H1 (cell line): ENCODE data around the gene PRX. TPM values are rescaled to one million over a fixed set of nuclear protein-coding genes. Genes with fewer than 3 reads are reported as not detected.

Experiments
- ASH2L ChIP-seq: fragments of 200-600, 300-600 bp; sonication (generic); IDR thresholded peaks from one replicate; pipeline ENCODE4 v1.7.1; 2017; ENCODE audit warnings: low read length
- BACH1 ChIP-seq: IDR thresholded peaks from 2 replicates; pipeline ENCODE4 v1.6.1; 2012; ENCODE audit warnings: low read length, improper control_type of control experiment
- CHD1 ChIP-seq: IDR thresholded peaks from 2 replicates; pipeline ENCODE4 v1.6.1; 2012; ENCODE audit warnings: low read depth, low read length, improper control_type of control experiment
- CREB1 ChIP-seq: IDR thresholded peaks from 2 replicates; pipeline ENCODE4 v1.6.1; 2012; ENCODE audit warnings: inconsistent platforms
- POLR2A ChIP-seq, 2 experiments: IDR thresholded peaks; 1 replicate in 1 of 2; 2 replicates in 1 of 2; pipeline ENCODE4 v1.6.1; 2011; ENCODE audit warnings: low read depth in 2 of 2, low read length in 2 of 2, mild to moderate bottlenecking in 2 of 2; ENCODE audit errors: control extremely low read depth in 1 of 2
- RBBP5 ChIP-seq: IDR thresholded peaks from 2 replicates; pipeline ENCODE4 v1.7.1; 2012; ENCODE audit warnings: low read depth, mild to moderate bottlenecking, inconsistent platforms, low read length, moderate library complexity, borderline replicate concordance
- RFX5 ChIP-seq: IDR thresholded peaks from 2 replicates; pipeline ENCODE4 v1.6.1; 2011; ENCODE audit warnings: low read depth, low read length, improper control_type of control experiment, borderline replicate concordance
- SAP30 ChIP-seq: fragments of 300-600 bp; sonication (generic); IDR thresholded peaks from 2 replicates; pipeline ENCODE4 v1.7.1; 2012; ENCODE audit warnings: low read length, moderate library complexity, mild to moderate bottlenecking, inconsistent platforms; ENCODE audit not compliant: insufficient read depth, insufficient replicate concordance
- TEAD4 ChIP-seq: IDR thresholded peaks from 2 replicates; pipeline ENCODE4 v1.6.1; 2012; ENCODE audit warnings: low read depth, low read length, inconsistent platforms, mixed read lengths
- polyA plus RNA-seq, 7 experiments: library from polyadenylated mRNA; depleted of rRNA in 3 of 7; stranded (reverse) in 5 of 7; unstranded in 2 of 7; fragments of >200 nt in 5 of 7; fragments of 200-250 nt in 2 of 7; gene quantifications; 1 replicate in 5 of 7; 2 replicates in 1 of 7; 4 replicates in 1 of 7; pipeline versions ENCODE4 v1.2.1 to v1.2.3, GENCODE V29; 2011 to 2013; ENCODE audit warnings: missing spikeins in 2 of 7, mixed read lengths in 2 of 7
- total RNA-seq: library from RNA; stranded (reverse); fragmentation: NEBNext Ultra II Directional; extraction: Animal tissue kit (Norgen Biotek cat#: 25700); gene quantifications from 2 replicates; pipeline ENCODE4 v1.2.1, GENCODE V29; 2021
- TF ChIP-seq, protein P1 (sequence below), 3 experiments: IDR thresholded peaks; 1 replicate in 2 of 3; 2 replicates in 1 of 3; pipeline versions ENCODE4 v1.5.1 to v1.6.1; 2011; ENCODE audit warnings: low read length in 3 of 3, mild to moderate bottlenecking in 3 of 3, inconsistent platforms in 2 of 3, low read depth in 1 of 3, moderate library complexity in 1 of 3; ENCODE audit not compliant: insufficient read depth in 1 of 3; ENCODE audit errors: control extremely low read depth in 1 of 3

PRX gene
- total and polyA plus RNA-seq, 2 of the 8 experiments (the other 6 are each of a cell fraction or from before 2014, with no cell fraction given), result 2.8 to 5.8 TPM

DNA sequence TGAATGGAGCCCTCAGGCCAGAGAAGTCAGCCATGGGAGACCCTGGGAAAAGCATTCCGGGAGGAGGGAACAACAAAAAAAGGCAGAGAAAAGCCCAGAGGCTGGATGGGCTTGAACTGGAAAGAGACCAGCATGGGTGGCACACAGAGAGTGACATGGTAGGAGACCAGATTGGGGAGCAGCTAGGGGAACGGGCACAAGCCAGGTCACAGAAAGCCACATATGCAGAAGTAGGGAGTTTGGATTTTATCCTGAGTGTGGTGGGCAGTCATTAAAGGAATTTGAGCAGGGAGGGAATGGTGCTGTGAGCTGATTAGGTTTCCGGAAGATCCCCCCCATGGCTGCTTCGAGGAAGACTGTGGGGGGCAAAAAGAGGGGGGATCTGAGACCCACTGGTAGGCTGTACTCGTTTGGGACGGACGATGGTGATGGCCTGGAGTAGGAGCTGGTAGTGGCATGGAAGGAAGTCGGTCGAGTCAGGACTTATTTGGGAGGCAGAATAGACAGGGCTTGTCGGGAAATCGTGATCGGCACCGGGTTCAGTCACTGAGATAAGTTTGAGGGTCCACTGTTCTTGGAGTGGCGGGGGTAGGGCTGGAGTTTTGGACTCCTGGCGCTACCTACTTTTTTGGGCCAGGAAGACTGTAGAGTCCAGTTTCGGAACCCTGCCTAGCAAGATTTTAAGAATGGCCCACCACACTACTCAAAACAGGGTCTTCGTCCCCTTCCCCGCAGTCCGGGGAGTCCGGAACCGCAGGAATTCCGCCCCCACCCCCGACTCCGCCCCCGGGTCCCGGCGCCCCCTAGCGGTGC, 11.7 kb upstream of the PRX start (continued):
- TF ChIP-seq, protein P1, sequence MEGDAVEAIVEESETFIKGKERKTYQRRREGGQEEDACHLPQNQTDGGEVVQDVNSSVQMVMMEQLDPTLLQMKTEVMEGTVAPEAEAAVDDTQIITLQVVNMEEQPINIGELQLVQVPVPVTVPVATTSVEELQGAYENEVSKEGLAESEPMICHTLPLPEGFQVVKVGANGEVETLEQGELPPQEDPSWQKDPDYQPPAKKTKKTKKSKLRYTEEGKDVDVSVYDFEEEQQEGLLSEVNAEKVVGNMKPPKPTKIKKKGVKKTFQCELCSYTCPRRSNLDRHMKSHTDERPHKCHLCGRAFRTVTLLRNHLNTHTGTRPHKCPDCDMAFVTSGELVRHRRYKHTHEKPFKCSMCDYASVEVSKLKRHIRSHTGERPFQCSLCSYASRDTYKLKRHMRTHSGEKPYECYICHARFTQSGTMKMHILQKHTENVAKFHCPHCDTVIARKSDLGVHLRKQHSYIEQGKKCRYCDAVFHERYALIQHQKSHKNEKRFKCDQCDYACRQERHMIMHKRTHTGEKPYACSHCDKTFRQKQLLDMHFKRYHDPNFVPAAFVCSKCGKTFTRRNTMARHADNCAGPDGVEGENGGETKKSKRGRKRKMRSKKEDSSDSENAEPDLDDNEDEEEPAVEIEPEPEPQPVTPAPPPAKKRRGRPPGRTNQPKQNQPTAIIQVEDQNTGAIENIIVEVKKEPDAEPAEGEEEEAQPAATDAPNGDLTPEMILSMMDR (IDR thresholded peaks at IDR 0.05; ENCODE audit: control extremely low read depth in 1 of 3, insufficient read depth in 1 of 3, low read depth in 1 of 3, low read length in 3 of 3), result peak in 1 of 3 experiments; percentile 58; a peak in 2 of 4 replicates
- TF ChIP-seq CHD1 (no peak), ASH2L (peak; percentile 46), CREB1 (no peak), RBBP5 (no peak), BACH1 (no peak), SAP30 (no peak), TEAD4 (peak; percentile 53; the same call in 1 of the 2 replicates), POLR2A (IDR thresholded peaks at IDR 0.05; ENCODE audit: control extremely low read depth in 1 of 2, low read depth in 2 of 2, low read length in 2 of 2) (peak in 1 of 2 experiments; percentile 20; a peak in 1 of 3 replicates), RFX5 (no peak)
